BE2C (cell line): ENCODE data around the gene TNS3.

Source experiments
- DNase-seq: peaks from one replicate; pipeline ENCODE4 v3.0.0-alpha.2; 2020
- H3K27me3 ChIP-seq: fragments of 250-450 bp; sonication (Bioruptor Pico); 2 replicates; pipeline ENCODE4 v1.5.1; 2020; ENCODE audit warnings: mild to moderate bottlenecking
- H3K36me3 ChIP-seq: fragments of 250-450 bp; sonication (Bioruptor Pico); 2 replicates; pipeline ENCODE4 v1.5.1; 2020; ENCODE audit warnings: mild to moderate bottlenecking
- H3K4me1 ChIP-seq: fragments of 250-450 bp; sonication (Bioruptor Pico); 2 replicates; pipeline ENCODE4 v1.5.1; 2020
- H3K4me3 ChIP-seq: 2 replicates; pipeline ENCODE4 v1.5.1; 2011; ENCODE audit warnings: low read depth, low read length
- H3K9me3 ChIP-seq: fragments of 250-450 bp; sonication (Bioruptor Pico); 2 replicates; pipeline ENCODE4 v1.5.1; 2020
- CTCF ChIP-seq: IDR thresholded peaks from 2 replicates; pipeline ENCODE4 v1.5.1; 2012; ENCODE audit warnings: mild to moderate bottlenecking, low read depth, low read length

TNS3 gene

GRCh38 chr7:47521816-47522561 lies 59.9 kb downstream of the TNS3 start:
- no peaks in the 10 kb centered on the region for H3K36me3 ChIP-seq
- no peak overlapping the region for H3K4me3 ChIP-seq
- H3K27me3 ChIP-seq, result no peaks in the 10 kb centered on the region
- H3K9me3 ChIP-seq, result no peaks in the 10 kb centered on the region
- DNase-seq, result no peak
- TF ChIP-seq CTCF, result no peak
- no peaks in the 10 kb centered on the region for H3K4me1 ChIP-seq

DNA sequence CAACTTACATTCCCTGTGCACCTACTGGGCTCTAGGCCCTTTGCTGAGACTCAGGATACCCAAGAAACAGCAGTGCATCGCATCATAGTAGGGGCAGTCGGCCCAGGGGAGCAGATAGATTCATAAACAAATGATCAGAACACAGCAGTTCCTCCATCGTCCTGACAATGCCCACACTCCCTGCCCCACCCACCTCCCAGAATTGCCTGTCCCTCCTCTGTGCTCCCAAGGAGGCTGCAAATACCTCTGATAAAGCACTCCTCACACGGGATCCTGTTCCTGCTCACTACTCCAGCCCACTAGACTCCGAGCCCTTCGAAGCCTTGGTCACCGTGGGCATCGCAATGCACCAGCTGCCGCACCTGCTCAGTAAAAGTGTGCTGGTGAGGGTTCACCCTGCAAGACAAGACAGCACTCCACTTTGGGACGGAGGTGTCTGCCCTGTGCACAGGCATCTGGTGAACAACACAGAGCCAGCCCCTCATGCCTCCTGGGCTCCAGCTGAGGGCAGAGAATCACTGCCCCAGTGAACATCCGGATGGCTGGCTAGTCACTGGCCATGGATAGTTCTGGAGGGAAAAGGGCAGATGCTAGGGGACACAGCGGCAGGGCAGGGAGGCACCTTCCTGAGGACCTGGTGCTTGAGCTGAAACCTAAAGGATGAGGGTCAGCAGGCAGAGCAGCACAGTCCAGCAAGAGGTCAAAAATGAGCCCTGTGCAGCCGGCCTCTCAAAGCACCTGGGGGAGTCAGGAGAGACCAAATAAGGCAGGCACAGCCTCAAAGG lies 60.7 kb downstream of the TNS3 start:
- no peaks in the 10 kb centered on the region for H3K36me3 ChIP-seq
- H3K27me3 ChIP-seq, result no peaks in the 10 kb centered on the region
- no peaks in the 10 kb centered on the region for H3K4me1 ChIP-seq
- no peak overlapping the region for H3K4me3 ChIP-seq
- DNase-seq, result no peak
- no peaks in the 10 kb centered on the region for H3K9me3 ChIP-seq
- TF ChIP-seq CTCF, result no peak

DNA sequence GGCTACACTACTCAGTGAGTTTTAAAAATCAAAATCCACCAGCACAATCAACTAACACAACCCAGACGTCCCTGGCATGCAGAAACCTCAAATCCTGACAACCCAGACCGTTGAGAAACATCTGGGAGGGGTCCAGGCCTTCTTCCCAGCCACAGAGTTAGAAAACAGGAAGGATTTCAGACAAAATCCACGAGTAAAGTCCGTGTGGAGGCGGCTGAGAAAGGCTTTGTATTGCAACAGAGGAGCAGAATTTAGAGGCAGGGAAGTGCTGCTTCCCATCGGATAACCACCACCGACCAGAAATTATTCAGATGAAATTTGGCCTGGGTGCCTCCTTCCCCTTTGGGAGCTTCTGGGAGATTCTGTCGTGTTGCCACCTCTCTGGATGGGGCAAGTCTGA lies 61.5 kb downstream of the TNS3 start:
- H3K27me3 ChIP-seq, result no peaks in the 10 kb centered on the region
- no peaks in the 10 kb centered on the region for H3K36me3 ChIP-seq
- H3K4me1 ChIP-seq, result no peaks in the 10 kb centered on the region
- DNase-seq, result no peak
- no peaks in the 10 kb centered on the region for H3K9me3 ChIP-seq
- TF ChIP-seq CTCF, result no peak
- H3K4me3 ChIP-seq, result no peak overlapping the region

DNA sequence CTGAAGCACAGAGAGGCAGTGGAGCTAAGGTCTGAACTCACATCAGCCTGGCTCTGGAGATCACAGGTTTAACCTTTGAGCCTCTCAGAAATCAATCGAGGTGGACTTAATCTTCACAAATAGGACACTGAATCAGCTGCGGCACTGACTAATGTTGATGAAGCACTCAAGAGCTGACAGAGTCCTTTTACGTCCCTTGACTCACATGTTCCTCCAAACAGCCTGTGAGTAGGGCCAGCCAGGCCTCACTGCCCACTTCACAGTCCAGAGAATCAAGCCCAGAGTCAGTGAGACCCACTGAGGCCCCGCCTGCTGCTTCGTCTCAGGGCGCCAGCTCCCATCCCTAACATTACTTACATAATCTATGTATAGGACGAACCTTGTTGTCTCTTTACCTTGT lies 63.1 kb downstream of the TNS3 start:
- TF ChIP-seq CTCF, result no peak
- Histone ChIP-seq H3K36me3 (no peaks in the 10 kb centered on the region), H3K27me3 (no peaks in the 10 kb centered on the region), H3K4me1 (no peaks in the 10 kb centered on the region), H3K9me3 (no peaks in the 10 kb centered on the region), H3K4me3 (no peak overlapping the region)
- no peak for DNase-seq

- DNase-seq, result no peak
- Histone ChIP-seq H3K4me3 (no peak overlapping the region), H3K36me3 (no peaks in the 10 kb centered on the region), H3K4me1 (no peaks in the 10 kb centered on the region), H3K27me3 (no peaks in the 10 kb centered on the region), H3K9me3 (no peaks in the 10 kb centered on the region)
- no peak for TF ChIP-seq CTCF
Measured at GRCh38 chr7:47517821-47518480, 64.0 kb downstream of the TNS3 start.
